ENCODE measurements around the gene PSG2.
"Not testable (repeated sequence)": the region's sequence is repeated elsewhere in the genome, so short reads cannot be mapped to it uniquely, and the experiment has no call there.

DNA sequence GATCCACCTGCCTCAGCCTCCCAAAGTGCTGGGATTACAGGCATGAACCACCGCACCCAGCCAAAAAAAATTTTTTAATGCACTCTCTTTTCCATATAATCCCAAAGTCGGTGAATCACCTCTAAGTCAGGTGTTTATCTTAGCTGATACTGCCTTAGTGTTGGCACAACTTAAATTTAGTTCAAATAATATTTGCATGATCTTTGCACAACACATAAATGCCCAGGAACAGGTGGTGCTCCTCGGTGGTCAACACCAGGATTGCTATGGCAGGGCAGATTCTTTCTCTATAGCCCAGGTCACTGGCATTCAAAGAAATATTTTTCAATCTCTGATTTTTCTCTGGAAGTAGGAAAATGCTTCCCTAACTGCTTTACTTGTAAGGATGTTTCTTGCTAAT lies 33.9 kb upstream of the PSG2 start:
- TF ChIP-seq, protein P1, sequence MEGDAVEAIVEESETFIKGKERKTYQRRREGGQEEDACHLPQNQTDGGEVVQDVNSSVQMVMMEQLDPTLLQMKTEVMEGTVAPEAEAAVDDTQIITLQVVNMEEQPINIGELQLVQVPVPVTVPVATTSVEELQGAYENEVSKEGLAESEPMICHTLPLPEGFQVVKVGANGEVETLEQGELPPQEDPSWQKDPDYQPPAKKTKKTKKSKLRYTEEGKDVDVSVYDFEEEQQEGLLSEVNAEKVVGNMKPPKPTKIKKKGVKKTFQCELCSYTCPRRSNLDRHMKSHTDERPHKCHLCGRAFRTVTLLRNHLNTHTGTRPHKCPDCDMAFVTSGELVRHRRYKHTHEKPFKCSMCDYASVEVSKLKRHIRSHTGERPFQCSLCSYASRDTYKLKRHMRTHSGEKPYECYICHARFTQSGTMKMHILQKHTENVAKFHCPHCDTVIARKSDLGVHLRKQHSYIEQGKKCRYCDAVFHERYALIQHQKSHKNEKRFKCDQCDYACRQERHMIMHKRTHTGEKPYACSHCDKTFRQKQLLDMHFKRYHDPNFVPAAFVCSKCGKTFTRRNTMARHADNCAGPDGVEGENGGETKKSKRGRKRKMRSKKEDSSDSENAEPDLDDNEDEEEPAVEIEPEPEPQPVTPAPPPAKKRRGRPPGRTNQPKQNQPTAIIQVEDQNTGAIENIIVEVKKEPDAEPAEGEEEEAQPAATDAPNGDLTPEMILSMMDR (IDR thresholded peaks at IDR 0.05), result not testable (repeated sequence)
- not testable (repeated sequence) for TF ChIP-seq POLR2A (IDR thresholded peaks at IDR 0.05)

All from heart left ventricle (tissue), 13 donors.